Measurements from ENCODE around the gene MCEMP1.

MCEMP1 gene

DNA sequence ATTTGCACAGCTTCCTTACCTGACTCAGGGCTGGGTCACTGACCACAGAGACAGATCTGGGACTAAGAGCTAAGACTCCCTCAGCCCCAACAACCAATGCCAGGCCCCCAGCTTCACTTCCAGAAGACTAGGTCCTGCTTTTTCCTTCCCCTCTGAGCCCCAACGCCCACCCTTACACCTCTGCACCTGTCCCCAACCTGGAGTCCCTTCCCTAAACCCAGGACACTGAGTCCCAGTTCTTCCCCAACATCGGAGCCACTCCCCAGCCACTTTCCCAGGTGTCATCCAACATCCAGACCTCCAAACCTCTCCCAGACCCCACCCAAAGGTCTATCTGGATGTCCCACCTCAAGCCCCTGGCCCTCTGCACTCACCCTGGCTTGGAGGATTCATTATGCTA lies 22.1 kb downstream of the MCEMP1 start:
- no peak for DNase-seq

DNA sequence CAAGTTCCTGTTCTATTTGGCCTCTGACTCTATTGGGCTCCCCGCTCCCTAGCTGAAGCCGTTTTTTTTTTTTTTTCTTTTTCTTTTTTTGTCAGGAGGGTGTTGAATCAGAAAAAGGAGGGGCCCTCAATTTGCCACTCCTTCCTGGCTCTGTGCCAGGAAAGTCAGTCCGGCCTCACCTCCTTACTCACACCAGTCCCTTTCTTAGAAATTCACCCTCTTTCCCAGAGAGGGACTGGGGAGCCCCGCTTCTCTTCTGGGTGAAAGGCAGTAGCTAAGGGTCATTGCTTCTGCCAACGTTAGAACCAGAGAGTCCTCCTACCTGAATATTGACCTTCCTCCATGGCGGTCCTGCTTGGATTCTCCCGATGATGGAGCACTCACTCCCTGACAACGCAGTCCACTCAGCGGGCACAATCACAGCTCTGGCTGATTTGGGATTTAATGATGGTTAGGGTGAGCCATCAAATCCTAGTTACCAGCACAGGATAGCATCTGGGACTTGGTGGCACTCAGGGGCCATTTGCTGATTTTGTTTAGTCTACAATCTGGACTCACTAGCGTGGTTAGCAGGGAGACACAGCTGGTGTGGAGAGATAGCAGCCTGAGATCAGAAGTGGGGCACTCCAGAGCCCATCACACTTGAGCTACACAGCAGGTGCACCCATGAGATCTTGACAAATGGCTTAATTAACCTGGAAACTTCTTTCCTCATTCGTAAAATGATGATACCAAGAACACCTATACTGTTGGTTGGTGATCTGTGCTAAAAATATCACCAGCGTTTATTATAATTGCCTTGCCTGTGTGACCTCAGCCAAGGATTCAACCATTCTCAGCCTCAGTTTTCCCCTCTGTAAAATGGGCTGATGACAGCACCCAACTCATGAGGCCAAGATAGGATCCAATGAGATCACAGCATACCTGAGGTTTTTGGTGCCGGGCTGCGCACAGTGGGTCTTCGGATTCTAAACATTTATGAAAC lies 22.8 kb downstream of the MCEMP1 start:
- no peak for DNase-seq

DNA sequence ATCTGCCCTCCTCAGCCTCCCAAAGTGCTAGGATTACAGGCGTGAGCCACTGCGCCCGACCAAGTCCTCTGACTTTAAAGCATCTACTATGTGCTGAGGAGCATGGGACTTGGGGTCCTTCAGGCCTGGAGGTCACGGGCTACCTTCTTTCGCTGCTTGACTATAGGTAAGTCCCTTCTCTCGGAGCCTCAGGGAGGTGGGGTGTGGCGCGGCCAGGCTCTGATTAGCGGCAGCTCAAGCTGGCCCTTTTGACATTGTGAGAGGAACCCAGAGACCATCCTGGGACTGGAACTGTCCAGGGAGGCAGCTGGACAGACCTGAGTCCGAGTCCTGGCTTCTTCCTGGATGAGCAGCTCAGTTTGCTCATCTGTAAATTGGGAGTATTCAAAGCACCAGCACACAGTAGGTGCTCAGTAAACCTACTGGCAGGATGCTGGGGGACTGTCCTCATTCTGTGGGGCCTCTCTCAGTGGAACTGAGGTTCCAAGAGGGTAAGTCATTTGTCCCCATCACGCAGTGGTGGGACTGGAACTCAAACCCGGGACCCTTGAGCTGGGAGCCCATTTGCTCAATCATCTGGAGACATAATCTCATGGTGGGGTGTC lies 24.3 kb downstream of the MCEMP1 start:
- no peak for DNase-seq

DNA sequence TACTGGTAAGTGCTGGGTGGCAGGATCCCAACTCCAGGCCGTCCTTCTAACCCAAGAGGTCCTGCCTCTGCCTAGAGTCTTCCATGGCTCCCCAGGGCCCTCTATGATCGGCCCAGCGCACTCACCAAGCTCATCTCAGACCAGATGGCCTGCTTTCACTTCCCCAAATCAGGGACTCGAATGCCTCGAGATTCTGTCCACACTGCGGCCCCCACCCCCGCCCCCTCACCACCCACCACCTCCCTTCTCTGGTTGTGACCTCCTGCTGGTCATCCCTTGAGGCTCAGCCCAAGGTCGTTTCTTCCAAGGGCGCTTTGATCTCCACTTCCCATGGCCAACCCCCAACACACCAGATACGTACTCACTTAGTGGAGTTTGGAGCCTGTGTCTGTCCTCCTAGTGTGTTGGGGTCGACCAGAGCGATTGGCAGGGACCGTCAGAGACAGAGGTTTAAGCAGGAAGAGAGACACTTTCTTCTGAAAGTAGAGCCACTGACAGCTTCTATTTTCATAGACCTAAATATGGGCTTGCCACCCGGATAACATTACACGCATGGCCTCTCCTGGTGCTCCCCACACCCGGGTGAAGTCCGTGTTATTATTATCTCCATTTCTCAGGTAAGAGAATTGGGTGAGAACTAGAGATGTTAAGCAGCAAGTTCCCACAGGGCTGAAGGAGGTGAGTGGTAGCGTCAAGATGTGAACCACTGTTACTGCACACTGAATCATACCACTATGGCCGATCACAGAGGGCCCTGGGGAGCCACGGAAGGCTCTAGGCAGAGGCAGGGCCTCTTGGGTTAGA lies 25.0 kb downstream of the MCEMP1 start, which contains the start of gene FCER2:
FCER2 (minus strand) TSS at position 478 of the 804 bp plus-strand sequence. CDS start 2,371 bp downstream, outside the sequence.
- DNase-seq, result no peak

DNA sequence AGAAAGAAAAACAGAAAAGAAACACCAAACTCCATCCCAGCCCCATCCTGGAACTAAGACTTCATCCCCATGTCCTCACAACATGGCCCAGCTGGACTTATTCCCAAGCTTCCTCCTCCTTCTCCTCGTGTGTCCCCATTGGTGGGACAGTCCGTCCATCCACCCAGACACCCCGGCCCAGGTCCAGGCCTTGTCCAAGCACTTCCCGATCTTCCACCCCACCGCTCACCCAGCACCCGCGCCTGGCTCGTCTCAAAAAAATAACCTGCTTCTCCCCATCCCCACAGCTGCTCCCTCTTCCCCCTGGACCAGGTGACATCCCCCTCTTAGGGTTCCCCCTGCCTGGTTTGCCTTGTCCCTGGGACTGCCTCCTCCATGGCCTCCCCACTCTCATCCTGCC lies 26.4 kb downstream of the MCEMP1 start:
- no peak for DNase-seq

DNA sequence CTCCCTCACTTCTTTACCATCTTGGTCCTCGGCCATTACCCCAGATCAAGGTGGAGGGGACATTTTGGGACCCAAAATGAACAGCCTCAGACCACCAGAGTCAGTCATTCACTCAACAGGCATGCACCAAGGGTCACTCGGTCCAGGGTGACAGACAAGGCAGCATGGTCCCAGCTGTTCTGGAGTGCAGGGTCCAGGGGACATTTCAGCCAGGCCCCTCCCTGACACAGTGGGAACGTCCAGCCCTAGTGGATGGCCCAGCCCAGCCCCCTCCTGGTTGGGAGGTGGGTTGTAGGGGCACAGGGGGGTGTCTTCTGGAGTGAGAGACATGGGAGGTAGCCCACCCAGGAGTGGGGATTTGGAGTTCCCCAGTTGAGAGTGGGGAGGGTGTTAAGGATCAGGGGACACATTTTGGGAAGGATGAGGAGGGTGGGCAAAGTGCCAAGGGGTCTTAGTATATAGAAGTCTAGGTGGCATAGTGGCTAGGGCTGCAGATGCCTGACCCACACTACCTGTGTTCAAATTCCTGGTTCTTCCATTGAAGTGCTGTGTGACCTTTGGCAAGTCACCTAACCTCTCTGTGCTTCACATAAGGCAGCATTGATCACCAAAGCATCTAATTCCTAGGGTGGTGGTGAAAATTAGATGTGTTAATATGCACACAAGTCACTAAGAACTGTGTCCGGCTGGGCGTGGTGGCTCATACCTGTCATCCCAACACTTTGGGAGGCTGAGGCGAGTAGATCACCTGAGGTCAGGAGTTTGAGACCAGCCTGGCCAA lies 27.6 kb downstream of the MCEMP1 start:
- no peak for DNase-seq

DNA sequence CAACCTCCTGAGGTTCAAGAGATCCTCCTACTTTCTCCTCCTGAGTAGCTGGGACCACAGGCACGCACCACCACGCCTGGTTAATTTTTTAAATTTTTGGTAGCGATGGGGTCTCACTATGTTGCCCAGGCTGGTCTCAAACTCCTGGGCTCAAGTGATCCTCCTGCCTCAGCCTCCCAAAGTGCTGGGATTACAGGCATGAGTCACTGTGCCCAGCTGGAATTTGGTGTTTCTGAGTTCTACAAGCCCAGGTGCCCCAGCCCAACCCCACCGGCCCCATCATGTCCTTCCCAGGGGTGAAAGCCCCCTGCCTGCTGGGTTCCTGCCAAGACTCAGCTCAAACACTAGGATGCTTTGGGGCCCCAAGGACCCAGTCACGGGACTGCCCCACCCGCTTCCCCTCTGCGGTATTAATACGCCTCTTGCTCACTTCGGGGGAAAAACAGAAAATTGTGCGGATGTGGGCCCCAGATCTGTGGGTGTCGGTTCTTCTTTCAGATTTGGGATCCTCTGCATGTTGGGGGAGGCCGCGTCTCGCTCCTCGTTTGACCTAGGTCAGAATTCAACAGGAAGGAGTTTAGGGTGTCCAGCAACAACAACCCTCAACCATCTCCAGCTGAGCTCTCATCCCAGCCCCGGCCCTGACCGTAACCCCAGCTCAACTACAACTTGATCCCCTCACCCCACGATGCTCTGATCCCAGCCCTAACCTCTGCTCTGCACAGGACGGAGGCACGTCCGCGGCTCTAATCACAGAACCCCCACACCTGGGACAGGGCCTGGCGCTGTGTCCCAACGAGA lies 28.7 kb downstream of the MCEMP1 start:
- peak in 3 of 4 experiments; percentile 27 to 57 (median 54) for DNase-seq

DNA sequence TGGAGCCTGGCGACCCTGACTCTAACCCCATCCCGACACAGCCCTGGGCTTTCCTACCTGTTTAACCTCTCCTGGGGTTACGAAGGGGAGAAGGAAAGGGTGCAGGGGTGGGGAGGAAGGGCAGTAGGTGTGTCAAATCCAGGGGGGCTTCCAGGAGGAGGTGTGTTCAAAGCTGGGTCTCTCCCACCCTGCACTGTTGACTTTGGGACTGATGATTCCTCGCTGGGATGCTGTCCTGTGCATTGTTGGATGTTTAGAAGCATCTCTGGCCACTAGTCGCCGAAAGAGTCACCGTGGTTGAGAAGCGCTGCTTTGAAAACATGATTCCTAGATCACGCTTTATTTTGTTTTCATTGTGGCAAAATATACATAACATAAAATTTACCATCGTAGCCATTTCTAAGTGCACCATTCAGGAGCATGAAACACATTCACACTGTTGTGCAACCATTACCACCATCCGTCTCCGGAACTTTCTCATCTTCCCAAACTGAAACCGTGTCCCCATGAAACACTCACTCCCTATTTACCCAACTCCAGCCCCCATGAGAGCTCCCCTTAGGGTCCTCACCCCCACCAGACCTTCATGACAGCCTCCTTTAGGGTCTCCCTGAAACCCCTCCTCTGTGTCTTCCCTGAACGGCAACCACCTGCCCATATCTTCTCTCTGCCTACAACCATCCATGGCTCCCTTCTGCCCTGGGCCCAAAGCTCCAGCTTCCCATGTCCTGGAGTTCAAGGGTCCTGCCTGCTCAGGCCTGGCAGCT lies 29.5 kb downstream of the MCEMP1 start:
- no peak for DNase-seq

DNA sequence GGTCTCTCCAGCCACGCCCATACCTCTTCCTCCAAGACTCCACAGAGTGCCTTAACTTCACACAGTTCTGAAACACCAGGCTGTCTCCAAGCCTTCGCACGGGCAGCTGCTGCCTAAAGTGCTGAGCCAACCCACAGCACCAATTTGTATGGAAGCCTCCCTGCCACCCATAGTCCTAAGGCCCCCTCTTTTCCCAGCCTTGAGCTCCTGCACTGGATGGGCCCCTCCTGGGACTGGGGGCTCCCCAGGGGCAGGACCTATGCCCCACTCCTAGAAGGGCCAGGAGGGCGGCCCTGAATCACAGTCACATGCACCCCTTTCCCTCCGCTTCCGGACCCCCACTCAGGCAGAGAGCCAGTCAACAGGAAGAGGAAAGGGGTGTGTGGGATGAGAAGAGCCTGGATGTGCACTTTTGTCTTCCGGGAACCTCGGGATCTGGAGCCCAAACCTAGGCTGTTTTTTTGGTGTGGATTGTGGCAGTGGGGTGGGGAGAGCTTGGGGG lies 30.1 kb downstream of the MCEMP1 start:
- DNase-seq, result no peak

DNA sequence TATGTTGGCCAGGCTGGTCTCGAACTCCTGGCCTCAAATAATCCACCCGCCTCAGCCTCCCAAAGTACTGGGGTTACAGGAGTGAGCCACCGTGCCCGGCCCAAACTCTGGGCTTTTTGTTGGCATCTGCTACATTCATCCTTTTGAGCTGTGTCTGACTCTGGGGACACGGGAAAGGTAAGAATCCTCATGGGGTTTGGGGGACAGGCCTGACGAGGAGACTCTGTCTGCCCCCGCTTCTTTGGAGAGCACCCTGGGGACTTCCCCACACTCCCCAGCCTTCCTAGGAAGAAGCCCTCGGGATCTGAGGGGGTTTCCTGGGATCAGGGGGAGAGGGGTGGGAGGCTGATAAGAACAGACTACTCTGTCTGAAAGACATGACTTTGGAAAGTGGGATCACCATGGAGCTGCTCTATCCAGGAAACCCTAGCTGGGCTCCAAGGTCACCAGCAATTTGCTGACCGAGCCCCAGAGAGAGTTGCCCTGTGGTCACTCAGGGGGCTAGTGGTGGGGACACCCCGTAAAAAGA lies 33.1 kb downstream of the MCEMP1 start:
- DNase-seq, result no peak

DNA sequence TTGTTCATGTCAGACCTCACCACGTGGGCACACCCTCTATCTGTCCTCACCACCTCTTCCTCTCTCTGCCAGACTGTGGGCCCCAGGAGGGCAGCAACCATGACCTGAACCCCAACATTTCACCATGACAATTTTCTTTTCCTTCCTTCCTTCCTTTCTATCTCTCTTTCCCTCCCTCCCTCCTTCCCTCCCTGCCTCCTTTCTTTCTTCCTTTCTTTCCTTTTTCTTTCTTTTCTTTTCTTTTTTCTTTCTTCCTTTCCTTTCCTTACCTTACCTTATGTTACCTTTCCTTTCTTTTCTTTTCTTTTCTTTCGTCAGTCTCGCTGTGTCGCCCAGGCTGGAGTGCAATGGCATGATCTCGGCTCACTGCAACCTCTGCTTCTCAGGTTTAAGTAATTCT lies 33.7 kb downstream of the MCEMP1 start:
- DNase-seq, result no peak

DNA sequence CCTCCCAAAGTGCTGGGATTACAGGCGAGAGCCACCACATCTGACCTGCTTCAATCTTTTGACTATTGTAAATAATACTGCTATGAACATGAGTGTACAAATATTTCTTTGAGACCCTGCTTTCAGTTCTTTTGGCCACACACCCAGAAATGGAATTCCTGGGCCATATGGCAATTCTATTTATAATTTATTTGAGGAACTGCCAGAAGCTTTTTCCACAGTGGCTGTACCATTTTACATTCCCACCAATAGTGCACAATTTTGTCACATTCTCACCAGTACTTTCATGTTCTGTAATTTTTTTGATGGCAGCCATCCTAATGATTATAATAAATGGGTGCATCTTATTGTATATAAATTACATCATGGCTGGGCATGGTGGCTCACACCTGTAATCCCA lies 38.8 kb downstream of the MCEMP1 start:
- no peak for DNase-seq

DNA sequence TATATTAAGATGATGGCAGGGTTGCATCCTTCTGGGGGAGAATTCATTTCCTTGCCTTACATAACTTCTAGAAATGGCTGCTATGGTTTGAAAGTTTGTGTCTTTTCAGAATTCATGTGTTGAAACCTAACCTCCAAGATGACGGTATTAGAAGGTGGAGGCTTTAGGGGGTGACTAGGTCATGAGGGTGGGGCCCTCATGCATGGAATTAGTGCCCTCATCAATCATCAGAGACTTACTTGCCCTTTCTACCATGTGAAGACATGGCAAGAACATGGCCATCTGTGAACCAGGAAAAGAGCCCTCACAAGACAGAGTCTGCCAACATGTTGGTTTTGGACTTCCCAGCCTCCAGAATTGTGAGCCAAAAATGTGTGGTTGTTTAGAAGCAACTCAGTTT lies 39.9 kb downstream of the MCEMP1 start:
- no peak for DNase-seq

DNA sequence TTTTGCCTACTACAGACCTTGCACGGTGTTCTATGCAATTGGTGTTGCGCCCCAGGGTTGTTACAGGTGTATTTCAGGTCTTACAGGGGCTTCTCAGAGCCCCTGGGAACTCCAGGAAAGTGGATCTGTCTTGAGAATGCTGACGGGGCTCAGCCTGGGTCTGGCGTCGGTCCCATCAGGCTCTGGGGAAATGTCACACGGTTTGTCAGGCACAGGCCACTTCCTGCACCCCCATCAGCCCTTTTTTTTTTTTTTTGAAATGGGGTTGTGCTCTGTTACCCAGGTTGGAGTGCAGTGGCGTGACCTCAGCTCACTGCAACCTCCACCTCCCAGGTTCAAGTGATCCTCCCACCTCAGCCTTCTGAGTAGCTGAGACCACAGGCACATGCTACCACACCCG lies 41.8 kb downstream of the MCEMP1 start:
- no peak for DNase-seq

DNA sequence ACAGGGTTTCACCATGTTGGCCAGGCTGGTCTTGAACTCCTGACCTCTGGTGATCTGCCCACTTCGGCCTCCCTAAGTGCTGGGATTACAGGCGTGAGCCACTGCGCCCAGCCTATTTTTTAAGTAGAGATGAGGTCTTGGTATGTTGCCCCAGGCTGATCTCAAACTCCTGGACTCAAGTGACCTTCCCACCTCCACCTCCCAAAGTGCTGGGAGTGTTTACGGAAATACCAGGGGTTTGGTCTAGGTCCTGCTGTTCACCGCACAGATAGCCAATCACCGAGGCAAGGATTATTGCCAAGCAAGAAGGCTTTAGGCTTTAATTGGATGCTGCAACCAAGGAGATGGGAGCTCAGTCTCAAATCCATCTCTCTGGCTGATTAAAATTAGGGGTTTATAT lies 43.5 kb downstream of the MCEMP1 start:
- DNase-seq, result no peak

DNA sequence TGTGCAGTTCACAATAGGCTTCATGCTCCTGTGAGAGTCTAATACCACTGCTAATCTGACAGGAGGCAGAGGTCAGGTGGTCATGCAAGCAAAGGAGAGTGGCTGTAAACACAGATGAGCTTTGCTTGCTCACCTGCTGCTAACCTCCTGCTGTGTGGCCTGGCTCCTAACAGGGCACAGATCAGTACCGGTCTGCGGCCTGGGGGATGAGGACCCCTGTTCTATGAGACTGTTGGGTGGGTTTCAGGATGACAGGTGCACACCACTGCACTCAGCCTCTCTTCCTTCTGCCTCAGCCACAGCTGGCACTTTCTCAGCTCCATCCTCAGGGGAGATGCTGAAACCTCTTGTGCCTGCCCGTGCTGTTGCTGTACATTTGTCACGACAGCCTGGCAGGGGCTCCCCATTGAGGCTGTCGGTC lies 45.4 kb downstream of the MCEMP1 start:
- DNase-seq, result no peak

DNA sequence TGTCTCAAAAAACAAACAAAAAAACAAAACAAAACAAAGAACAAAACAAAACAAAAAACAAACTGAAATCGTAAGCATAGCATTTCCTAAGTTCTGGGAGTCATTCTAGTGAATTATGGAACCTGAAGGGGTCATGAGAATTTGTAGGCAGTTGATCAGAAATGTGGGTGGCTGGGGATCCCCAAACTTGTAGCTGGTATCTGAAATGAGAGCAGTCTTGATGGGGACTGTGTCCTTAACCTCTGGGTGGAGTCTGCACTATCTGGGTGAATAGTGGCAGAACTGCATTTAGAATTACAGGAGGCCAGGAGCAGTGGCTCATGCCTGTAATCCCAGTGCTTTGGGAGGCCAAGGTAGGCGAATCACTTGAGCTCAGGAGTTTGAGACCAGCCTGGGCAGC lies 48.9 kb downstream of the MCEMP1 start:
- no peak for DNase-seq

DNA sequence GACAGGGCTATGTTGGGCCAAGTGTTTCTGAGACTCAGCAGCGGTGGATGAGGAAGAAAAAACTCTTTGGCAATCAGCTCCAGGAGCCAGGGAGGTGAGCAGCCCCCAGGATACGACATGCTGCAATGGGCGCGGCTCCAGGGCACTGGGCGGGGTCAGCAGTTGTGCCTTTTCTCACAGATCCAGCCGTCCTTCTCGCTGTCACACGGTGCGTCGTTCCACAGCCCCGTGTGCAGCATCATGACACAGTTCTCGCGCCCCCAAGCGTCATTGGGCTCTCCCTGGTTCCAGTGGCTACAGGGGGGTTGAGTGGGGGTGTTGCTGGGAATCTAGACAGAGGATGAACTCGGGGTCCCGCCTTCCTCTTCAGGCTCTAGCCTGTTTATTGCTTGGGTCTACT lies 52.3 kb downstream of the MCEMP1 start:
- DNase-seq, result no peak

Measured in activated naive CD4-positive, alpha-beta T cell (primary cell).